Measurements from ENCODE around the gene CSMD2.

CSMD2 gene

GRCh38 chr1:33906156-33906555 lies 258.9 kb downstream of the CSMD2 start:
- Histone ChIP-seq H3K27me3 (ENCODE audit: control insufficient read depth, insufficient read depth, low read length) (no peaks in the 10 kb centered on the region), H3K4me1 (ENCODE audit: control insufficient read depth, insufficient read depth, low read length) (no peaks in the 10 kb centered on the region), H3K36me3 (ENCODE audit: control insufficient read depth, insufficient read depth, low read length) (no peaks in the 10 kb centered on the region), H3K27ac (ENCODE audit: low read depth, low read length) (no peak overlapping the region), H3K4me3 (ENCODE audit: low read length) (no peak overlapping the region), H3K9ac (ENCODE audit: low read length) (no peak overlapping the region)

- Histone ChIP-seq H3K9ac (ENCODE audit: low read length) (no peak overlapping the region), H3K36me3 (ENCODE audit: control insufficient read depth, insufficient read depth, low read length) (no peaks in the 10 kb centered on the region), H3K27ac (ENCODE audit: low read depth, low read length) (no peak overlapping the region), H3K4me1 (ENCODE audit: control insufficient read depth, insufficient read depth, low read length) (no peaks in the 10 kb centered on the region), H3K27me3 (ENCODE audit: control insufficient read depth, insufficient read depth, low read length) (no peaks in the 10 kb centered on the region), H3K4me3 (ENCODE audit: low read length) (no peak overlapping the region)
These were observed 259.8 kb downstream of the CSMD2 start for GRCh38 chr1:33905241-33905640.

GRCh38 chr1:33903210-33903589 lies 261.8 kb downstream of the CSMD2 start:
- no peak overlapping the region for H3K27ac ChIP-seq (ENCODE audit: low read depth, low read length)
- H3K9ac ChIP-seq (ENCODE audit: low read length) = no peak overlapping the region
- H3K4me3 ChIP-seq (ENCODE audit: low read length) = no peak overlapping the region
- H3K36me3 ChIP-seq (ENCODE audit: control insufficient read depth, insufficient read depth, low read length) = no peaks in the 10 kb centered on the region
- no peaks in the 10 kb centered on the region for H3K4me1 ChIP-seq (ENCODE audit: control insufficient read depth, insufficient read depth, low read length)
- H3K27me3 ChIP-seq (ENCODE audit: control insufficient read depth, insufficient read depth, low read length) = no peaks in the 10 kb centered on the region

- Histone ChIP-seq H3K4me3 (ENCODE audit: low read length) (no peak overlapping the region), H3K9ac (ENCODE audit: low read length) (no peak overlapping the region), H3K27me3 (ENCODE audit: control insufficient read depth, insufficient read depth, low read length) (no peaks in the 10 kb centered on the region), H3K27ac (ENCODE audit: low read depth, low read length) (no peak overlapping the region), H3K36me3 (ENCODE audit: control insufficient read depth, insufficient read depth, low read length) (no peaks in the 10 kb centered on the region), H3K4me1 (ENCODE audit: control insufficient read depth, insufficient read depth, low read length) (no peaks in the 10 kb centered on the region)
These were observed 262.4 kb downstream of the CSMD2 start for GRCh38 chr1:33902486-33903209.

- H3K4me3 ChIP-seq (ENCODE audit: low read length) = no peak overlapping the region
These were observed 265.3 kb downstream of the CSMD2 start for GRCh38 chr1:33899746-33900145.

GRCh38 chr1:33898881-33899280 lies 266.1 kb downstream of the CSMD2 start:
- Histone ChIP-seq H3K4me3 (ENCODE audit: low read length) (no peak overlapping the region), H3K27me3 (ENCODE audit: control insufficient read depth, insufficient read depth, low read length) (no peaks in the 10 kb centered on the region), H3K9ac (ENCODE audit: low read length) (no peak overlapping the region), H3K36me3 (ENCODE audit: control insufficient read depth, insufficient read depth, low read length) (no peaks in the 10 kb centered on the region), H3K4me1 (ENCODE audit: control insufficient read depth, insufficient read depth, low read length) (no peaks in the 10 kb centered on the region), H3K27ac (ENCODE audit: low read depth, low read length) (no peak overlapping the region)

More at GRCh38 chr1:33899746-33900145, 265.3 kb downstream of the CSMD2 start:
- Histone ChIP-seq H3K27me3 (ENCODE audit: control insufficient read depth, insufficient read depth, low read length) (no peaks in the 10 kb centered on the region), H3K4me1 (ENCODE audit: control insufficient read depth, insufficient read depth, low read length) (no peaks in the 10 kb centered on the region), H3K9ac (ENCODE audit: low read length) (no peak overlapping the region), H3K27ac (ENCODE audit: low read depth, low read length) (no peak overlapping the region), H3K36me3 (ENCODE audit: control insufficient read depth, insufficient read depth, low read length) (no peaks in the 10 kb centered on the region)

GRCh38 chr1:33898406-33898805 lies 266.6 kb downstream of the CSMD2 start:
- H3K9ac ChIP-seq (ENCODE audit: low read length) = no peak overlapping the region
- H3K4me3 ChIP-seq (ENCODE audit: low read length) = no peak overlapping the region
- no peaks in the 10 kb centered on the region for H3K36me3 ChIP-seq (ENCODE audit: control insufficient read depth, insufficient read depth, low read length)
- no peaks in the 10 kb centered on the region for H3K27me3 ChIP-seq (ENCODE audit: control insufficient read depth, insufficient read depth, low read length)
- H3K4me1 ChIP-seq (ENCODE audit: control insufficient read depth, insufficient read depth, low read length) = no peaks in the 10 kb centered on the region
- H3K27ac ChIP-seq (ENCODE audit: low read depth, low read length) = no peak overlapping the region

GRCh38 chr1:33897092-33897725 lies 267.8 kb downstream of the CSMD2 start:
- no peaks in the 10 kb centered on the region for H3K27me3 ChIP-seq (ENCODE audit: control insufficient read depth, insufficient read depth, low read length)
- H3K4me3 ChIP-seq (ENCODE audit: low read length) = no peak overlapping the region
- H3K4me1 ChIP-seq (ENCODE audit: control insufficient read depth, insufficient read depth, low read length) = no peaks in the 10 kb centered on the region
- H3K27ac ChIP-seq (ENCODE audit: low read depth, low read length) = no peak overlapping the region
- H3K36me3 ChIP-seq (ENCODE audit: control insufficient read depth, insufficient read depth, low read length) = no peaks in the 10 kb centered on the region
- no peak overlapping the region for H3K9ac ChIP-seq (ENCODE audit: low read length)

GRCh38 chr1:33895976-33896375 lies 269.1 kb downstream of the CSMD2 start:
- no peaks in the 10 kb centered on the region for H3K4me1 ChIP-seq (ENCODE audit: control insufficient read depth, insufficient read depth, low read length)
- no peak overlapping the region for H3K27ac ChIP-seq (ENCODE audit: low read depth, low read length)
- H3K36me3 ChIP-seq (ENCODE audit: control insufficient read depth, insufficient read depth, low read length) = no peaks in the 10 kb centered on the region
- no peak overlapping the region for H3K9ac ChIP-seq (ENCODE audit: low read length)
- H3K27me3 ChIP-seq (ENCODE audit: control insufficient read depth, insufficient read depth, low read length) = no peaks in the 10 kb centered on the region
- no peak overlapping the region for H3K4me3 ChIP-seq (ENCODE audit: low read length)

- no peak overlapping the region for H3K27ac ChIP-seq (ENCODE audit: low read depth, low read length)
- H3K27me3 ChIP-seq (ENCODE audit: control insufficient read depth, insufficient read depth, low read length) = no peaks in the 10 kb centered on the region
- H3K4me1 ChIP-seq (ENCODE audit: control insufficient read depth, insufficient read depth, low read length) = no peaks in the 10 kb centered on the region
- H3K4me3 ChIP-seq (ENCODE audit: low read length) = no peak overlapping the region
- H3K36me3 ChIP-seq (ENCODE audit: control insufficient read depth, insufficient read depth, low read length) = no peaks in the 10 kb centered on the region
- no peak overlapping the region for H3K9ac ChIP-seq (ENCODE audit: low read length)
These were observed 269.6 kb downstream of the CSMD2 start for GRCh38 chr1:33895396-33895795.

- H3K4me3 ChIP-seq (ENCODE audit: low read length) = no peak overlapping the region
- H3K36me3 ChIP-seq (ENCODE audit: control insufficient read depth, insufficient read depth, low read length) = no peaks in the 10 kb centered on the region
- no peak overlapping the region for H3K27ac ChIP-seq (ENCODE audit: low read depth, low read length)
- no peaks in the 10 kb centered on the region for H3K27me3 ChIP-seq (ENCODE audit: control insufficient read depth, insufficient read depth, low read length)
- H3K4me1 ChIP-seq (ENCODE audit: control insufficient read depth, insufficient read depth, low read length) = no peaks in the 10 kb centered on the region
- H3K9ac ChIP-seq (ENCODE audit: low read length) = no peak overlapping the region
These were observed 271.7 kb downstream of the CSMD2 start for GRCh38 chr1:33893147-33893830.

GRCh38 chr1:33886496-33886895 lies 278.5 kb downstream of the CSMD2 start:
- Histone ChIP-seq H3K27ac (ENCODE audit: low read depth, low read length) (no peak overlapping the region), H3K9ac (ENCODE audit: low read length) (no peak overlapping the region), H3K4me1 (ENCODE audit: control insufficient read depth, insufficient read depth, low read length) (no peaks in the 10 kb centered on the region), H3K4me3 (ENCODE audit: low read length) (no peak overlapping the region), H3K27me3 (ENCODE audit: control insufficient read depth, insufficient read depth, low read length) (no peaks in the 10 kb centered on the region), H3K36me3 (ENCODE audit: control insufficient read depth, insufficient read depth, low read length) (no peaks in the 10 kb centered on the region)
